ENCODE results near the gene PRKCA.
"Not testable (repeated sequence)": the region's sequence is repeated elsewhere in the genome, so short reads cannot be mapped to it uniquely, and the experiment has no call there.

The PRKCA gene

DNA sequence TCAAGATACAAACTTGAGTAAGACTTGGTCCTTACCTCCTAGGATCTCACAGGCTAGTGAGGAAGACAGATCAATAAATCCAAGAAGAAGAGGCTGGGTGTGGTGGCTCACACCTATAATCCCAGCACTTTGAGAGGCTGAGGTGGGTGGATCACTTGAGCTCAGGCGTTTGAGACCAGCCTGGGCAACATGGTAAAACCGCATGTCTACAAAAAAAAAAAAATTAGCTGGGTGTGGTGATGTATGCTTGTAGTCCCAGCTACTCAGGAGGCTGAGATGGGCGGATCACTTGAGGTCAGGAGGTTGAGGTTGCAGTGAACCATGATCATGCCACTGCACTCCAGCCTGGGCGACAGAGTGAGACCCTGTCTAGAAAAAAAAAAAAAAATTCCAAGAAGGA lies 423.0 kb downstream of the PRKCA start:
- DNase-seq (ENCODE audit: low read depth in 1 of 2, low spot score in 1 of 2) = not testable (repeated sequence)

DNA sequence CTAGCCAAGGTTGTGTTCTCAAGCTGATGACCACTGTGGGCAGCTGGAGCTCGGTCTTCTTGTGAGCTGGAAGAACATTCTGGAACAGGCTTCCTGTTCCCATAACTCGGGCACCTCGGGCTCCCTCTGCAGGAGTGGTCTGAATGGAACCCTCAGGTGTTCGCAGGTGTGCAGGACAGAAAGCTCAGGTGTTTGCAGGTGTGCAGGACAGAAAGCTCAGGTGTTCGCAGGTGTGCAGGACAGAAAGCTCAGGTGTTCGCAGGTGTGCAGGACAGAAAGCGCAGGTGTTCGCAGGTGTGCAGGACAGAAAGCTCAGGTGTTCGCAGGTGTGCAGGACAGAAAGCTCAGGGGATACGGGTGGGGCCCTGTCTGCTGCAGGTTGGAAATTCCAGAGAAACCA lies 423.5 kb downstream of the PRKCA start:
- DNase-seq (ENCODE audit: low read depth in 1 of 2, low spot score in 1 of 2) = no peak

DNA sequence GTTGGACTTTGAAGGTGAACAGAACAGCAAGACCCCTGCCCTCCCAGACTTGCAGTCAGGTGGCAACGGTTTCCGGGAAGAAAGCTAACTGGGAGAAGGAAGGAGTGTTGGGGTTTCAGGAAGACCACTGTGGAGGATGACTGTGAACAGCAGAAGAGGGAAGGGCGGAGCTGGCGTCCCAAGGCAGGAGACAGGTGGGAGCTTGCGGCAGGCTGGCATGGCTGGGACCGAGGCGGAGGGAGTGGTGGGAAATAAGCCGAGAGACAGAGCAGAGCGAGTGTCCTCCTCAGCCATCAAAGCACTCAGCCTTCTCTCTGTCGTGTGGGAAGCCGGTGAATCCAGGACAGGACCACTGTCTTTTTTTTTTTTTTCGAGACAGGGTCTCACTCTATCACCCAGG lies 424.0 kb downstream of the PRKCA start:
- DNase-seq (ENCODE audit: low read depth in 1 of 2, low spot score in 1 of 2) = no peak

DNA sequence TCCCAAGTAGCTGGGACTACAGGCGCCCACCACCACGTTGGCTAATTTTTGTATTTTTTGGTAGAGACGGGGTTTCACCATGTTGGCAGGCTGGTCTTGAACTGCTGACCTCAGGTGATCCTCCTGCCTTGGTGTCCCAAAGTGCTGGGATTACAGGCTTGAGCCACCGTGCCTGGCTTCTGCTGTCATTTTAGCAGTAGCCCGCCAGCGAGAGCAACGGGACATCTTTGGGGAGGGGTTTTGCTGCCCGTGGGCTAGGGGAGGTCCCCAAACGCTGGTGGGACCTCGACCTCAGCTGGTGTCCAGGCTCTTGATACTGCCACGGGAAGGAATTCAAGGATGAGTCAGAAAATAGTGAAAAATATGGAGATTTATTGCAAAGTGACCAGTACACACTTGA lies 424.4 kb downstream of the PRKCA start:
- DNase-seq (ENCODE audit: low read depth in 1 of 2, low spot score in 1 of 2) = no peak

DNA sequence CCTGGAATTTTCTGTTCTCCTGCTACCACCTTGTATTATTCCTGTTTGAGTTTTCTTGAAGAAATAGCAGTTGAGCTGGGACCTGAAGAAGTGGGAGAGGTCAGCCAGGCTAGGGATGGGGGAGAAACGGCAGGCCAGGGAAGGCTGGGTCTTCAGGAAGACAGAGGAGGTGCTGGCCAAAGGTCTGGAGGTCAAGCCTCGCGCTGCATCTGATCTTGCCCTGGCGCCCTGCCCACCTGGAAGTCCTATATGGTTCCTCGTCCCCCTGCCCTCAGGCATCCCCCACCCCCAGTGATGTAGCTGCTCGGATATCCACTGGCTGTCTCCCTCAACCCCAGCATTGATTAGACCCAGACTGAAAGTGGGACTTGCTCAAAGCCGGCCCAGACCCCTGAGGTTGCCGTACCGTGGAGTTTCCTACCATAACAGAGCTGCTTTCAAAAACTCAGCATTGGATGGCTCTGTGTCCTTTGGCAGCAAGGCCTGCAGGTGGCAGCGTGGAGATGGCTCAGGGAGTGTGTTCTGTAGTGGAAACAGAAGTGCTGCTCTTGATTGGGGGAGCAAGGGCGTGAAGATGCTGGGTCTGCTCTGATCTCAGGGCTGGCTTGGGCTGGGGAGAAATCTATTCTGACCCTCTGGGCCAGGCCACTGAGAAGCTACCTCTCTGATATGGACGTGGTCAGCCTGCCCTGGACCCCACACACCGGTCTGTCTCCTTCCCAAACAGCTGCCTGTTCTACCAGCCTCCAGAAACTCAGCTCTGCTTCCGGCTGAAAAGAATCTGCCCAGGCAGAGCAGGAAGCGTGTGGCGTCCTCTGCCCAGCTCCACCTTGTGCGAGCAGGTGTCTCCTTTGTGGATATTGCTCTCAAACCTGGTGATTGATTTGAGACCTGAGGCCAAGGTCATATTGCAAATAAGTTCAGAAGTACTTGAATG lies 425.5 kb downstream of the PRKCA start:
- peak in 1 of 2 donors; percentile 25 for DNase-seq (ENCODE audit: low read depth in 1 of 2, low spot score in 1 of 2)

DNA sequence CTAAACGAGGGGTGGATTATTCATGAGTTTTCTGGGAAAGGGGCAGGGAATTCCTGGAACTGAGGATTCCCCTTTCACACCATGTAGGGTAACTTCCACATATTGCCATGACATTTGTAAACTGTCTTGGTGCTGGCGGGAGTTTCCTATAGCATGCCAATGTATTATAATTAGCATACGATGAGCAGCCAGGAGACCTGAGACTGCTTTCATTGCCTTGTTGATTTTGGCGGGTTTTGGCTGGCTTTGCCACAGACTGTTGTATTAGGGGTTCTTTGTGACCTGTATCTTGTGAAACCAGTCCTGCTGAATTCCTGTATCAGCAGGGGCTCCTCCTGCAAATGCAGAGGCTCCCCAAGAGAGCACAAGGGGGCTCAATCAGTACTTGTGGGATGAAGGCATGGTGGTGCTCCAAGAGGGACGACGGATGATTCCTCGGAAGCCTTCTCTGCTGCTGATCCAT lies 428.1 kb downstream of the PRKCA start:
- DNase-seq (ENCODE audit: low read depth in 1 of 2, low spot score in 1 of 2) = no peak

DNA sequence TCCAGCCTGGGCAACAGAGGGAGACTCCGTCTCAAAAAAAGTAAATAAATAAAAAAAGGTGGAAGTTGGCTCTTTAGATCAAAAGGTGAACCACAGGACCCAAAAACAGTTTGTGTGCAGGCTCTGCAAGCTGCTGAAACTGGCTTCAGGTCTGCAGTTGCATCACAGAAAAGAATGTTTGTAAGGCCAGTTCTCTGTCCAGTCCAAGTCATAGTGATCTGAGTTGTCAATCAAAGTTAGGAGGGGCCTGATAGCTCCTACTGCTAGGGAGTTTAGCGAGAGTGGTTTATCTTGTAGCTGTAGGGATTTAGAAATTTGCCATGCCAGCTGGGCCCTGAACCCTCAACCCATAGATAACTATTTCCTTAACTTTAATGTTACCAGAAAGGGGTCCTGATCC lies 431.3 kb downstream of the PRKCA start:
- no peak for DNase-seq (ENCODE audit: low read depth in 1 of 2, low spot score in 1 of 2)

DNA sequence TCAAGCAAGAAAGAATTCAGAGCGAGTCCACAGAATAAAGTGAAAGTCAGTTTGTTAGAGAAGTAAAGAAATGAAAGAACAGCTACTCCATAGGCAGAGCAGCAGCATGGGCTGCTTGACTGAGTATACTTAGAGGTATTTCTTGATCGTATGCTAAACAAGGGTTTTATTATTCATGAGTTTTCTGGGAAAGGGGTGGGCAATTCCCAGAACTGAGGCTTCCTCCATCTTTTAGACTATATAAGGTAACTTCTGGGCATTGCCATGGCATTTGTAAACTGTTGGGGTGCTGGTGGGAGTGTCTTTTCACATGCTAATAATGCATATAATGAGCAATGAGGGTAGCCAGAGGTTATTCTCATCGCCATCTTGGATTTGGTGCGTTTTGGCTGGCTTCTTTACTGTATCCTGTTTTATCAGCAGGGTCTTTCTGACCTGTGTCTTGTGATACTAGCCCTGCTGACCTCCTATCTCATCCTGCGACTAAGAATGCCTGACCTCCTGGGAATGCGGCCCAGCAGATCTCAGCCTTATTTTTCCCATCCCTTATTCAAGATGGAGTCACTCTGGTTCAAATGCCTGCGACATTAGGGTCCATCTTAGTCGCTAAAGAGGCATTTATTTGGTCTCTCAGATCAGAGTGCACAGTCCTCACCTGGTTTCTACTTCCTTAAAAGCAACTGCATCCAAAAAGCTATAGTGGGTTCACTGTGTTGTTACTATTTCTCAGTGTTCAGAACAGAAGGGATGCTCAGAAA lies 432.0 kb downstream of the PRKCA start:
- no peak for DNase-seq (ENCODE audit: low read depth in 1 of 2, low spot score in 1 of 2)

DNA sequence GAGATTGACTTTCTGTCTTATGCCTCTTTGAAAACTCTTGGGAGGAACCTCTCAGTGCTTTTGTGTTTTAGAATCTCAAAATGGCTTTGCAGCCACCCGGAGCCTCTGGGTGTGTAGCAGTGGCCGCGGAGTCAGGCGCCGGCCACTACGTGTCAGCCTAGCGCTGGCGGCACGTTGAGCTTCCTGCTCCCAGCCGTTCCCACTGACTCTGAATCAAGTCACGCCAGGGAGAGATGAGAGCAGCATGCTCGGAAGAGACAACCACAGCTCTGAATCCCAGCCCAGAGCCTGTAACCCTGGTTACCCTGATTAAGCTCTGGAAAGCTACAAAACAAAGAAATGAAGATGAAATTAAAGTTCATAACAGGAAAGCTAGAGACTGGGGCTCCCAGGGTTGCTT lies 435.1 kb downstream of the PRKCA start:
- DNase-seq (ENCODE audit: low read depth in 1 of 2, low spot score in 1 of 2) = no peak

DNA sequence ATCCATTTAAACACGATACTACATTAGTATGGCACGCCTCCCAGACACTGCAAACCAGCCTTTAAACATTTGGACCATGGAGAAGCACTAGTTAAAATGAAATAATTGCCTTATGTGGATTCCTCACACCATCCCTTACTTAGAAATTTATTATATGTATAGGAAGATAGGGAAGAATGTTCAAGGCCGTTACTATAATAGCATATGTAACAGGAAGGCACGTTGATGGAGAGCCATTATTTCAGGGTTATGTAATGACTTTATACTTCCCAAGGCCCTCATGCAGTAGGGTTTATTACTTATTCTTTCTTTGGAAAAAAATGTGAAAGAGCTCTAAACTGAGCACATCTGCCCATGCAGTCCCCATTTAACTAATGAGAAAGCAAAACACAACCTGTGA lies 435.9 kb downstream of the PRKCA start:
- DNase-seq (ENCODE audit: low read depth in 1 of 2, low spot score in 1 of 2) = no peak

DNA sequence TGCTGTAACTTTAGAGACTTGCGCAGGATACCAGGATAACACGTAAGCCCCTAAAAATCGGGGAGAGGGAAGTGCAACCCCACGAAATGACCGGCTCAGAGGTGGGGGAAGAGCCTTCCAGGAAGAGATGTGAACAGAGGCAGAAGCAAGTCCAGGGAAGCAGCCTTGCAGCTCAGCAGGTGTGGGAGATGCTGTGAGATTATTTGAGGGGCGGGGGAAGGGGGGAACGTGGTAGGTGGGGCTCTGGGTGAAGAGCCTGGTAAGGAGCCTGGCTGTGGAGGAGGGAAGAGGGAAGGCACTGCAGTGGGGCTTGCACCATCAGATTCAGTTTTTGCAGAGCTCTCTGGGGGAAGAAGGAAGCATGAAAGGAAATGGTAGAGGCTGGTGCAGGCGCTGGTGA lies 437.1 kb downstream of the PRKCA start:
- DNase-seq (ENCODE audit: low read depth in 1 of 2, low spot score in 1 of 2) = no peak

DNA sequence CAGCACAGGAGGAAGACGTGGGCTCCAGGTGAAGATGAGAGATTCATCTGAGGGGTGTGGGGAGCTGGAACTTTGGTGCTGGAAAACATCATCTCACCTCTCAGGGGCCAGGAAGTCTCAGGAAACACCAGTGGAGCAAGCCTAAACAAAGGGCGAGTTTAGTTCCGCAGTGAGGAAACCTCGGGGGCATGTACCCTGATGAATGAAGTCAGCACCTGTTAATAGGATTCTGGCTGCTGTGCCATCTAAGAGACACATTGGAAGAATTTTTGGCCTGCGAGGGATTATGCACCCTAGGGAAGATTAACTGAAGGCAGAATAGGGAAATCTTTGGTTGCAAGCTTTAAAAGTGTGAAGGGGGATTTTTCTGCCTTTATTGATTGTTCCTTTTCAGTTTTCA lies 437.8 kb downstream of the PRKCA start:
- DNase-seq (ENCODE audit: low read depth in 1 of 2, low spot score in 1 of 2) = no peak

DNA sequence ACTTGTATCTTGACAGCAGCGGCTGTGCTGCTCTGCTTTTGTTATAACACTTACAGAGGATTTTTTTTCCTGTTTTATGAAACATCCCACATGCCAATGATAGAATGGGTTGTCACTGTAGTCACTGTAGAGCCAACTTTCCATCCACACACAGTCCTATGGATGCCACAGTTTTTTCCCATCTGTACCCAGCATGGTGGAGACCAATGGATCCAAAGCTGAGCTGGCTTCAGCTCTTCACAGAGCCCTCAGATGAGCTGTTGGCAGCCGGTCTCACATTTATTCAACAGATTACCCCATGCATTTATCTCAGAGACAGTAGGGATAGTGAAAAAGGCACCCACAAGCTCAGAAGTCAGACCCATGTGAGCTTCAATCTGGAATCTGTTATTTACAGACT lies 441.1 kb downstream of the PRKCA start:
- no peak for DNase-seq (ENCODE audit: low read depth in 1 of 2, low spot score in 1 of 2)

DNA sequence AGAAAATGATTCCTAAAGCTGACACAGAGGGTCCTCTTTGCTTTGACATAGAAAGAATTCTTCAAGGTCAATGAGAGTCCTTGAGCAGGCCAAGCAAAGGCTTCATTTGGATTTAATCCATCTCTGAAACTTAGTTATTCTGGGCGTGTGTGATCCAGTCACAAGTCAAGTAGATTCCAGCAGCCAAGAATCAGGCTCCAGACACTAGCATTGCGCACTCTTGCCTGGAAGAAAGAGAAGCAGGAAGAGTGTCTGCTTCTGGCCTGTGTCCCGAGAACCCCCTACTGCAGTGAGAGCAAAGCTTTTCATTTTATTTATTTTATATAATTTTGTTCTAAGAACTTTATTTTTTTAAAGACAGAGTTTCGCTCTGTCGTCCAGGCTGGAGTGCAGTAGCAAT lies 444.3 kb downstream of the PRKCA start:
- no peak for DNase-seq (ENCODE audit: low read depth in 1 of 2, low spot score in 1 of 2)

DNA sequence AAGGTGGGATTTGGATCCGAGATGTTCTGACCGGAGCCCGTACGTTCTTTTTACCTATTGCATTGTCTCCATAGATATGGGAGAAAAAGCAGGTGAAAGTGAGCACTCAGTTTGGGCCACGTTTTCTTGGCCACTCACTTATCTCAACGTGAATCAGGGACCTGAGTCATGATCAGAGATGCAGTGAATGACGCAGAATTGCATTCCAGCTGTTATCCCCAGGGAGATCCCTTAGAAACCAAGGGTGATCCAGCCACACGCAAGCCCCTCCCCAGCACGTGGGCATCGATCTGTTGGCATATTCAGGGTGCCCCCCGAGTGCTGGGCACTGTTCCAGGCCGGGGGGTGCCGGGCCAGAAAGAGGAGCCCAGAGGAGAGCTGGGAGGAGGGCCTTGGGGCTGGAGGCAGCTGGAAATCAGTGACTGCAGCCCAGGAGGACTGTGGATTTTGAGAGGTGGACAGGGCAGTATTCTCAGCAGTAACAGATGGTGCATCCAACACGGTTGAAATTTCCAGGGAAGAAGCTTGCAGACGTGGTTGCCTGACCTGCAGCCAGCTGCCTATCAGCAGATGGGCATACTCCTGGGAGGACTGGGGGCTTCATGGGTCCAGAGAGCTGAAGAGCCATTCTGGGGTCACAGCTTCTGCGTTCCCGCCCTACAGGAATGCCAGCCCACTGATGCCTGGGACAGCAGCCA lies 445.3 kb downstream of the PRKCA start:
- DNase-seq (ENCODE audit: low read depth in 1 of 2, low spot score in 1 of 2) = no peak

DNA sequence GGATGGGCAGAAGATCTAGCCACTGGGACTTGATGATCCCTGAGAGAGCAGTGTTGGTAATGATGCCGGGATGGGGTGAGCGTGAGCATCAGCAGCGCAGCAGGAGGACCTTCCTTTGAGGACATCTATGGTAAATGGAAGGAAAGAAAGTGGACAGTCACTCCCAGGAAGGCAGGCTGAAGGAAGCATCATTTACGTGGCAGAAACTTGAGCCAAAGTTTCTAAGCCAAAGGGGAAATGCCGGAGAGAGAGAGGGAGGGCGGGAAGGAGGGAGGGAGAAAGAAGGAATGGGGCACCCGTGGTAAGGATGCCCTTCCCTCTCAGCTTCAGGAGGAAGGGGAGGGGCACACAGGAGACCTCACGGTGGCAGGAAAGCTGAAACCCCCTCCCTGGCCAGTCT lies 446.2 kb downstream of the PRKCA start:
- DNase-seq (ENCODE audit: low read depth in 1 of 2, low spot score in 1 of 2) = no peak

DNA sequence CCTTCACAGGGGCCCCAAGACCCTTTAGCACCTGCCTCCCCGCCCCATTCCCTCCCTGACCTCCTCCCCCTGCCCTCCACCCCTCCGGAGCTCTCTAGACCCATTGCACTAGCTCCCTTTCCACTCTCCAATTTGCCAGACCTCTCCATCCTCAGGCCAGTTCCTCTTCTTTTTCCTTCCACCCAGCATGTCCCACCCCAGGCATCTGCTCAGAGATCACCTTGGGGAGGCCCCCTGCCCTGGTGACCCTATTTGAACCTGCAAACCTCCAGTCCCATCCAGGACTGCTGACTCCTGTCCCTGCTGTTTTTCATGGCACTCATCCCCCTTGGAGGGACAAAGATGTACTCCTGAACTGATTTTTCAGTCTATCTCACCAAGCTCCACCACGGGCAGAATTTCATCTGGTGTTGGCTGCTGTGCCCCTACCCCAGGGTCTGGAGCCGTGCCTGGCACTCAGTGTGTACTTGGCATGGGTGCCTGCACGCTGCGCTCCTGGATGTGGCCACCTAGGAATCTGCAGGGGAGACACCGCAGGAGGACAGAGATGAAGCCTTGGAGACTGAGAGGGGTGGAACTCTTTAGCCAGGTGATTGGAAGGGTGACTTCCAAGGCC lies 446.9 kb downstream of the PRKCA start:
- no peak for DNase-seq (ENCODE audit: low read depth in 1 of 2, low spot score in 1 of 2)

DNA sequence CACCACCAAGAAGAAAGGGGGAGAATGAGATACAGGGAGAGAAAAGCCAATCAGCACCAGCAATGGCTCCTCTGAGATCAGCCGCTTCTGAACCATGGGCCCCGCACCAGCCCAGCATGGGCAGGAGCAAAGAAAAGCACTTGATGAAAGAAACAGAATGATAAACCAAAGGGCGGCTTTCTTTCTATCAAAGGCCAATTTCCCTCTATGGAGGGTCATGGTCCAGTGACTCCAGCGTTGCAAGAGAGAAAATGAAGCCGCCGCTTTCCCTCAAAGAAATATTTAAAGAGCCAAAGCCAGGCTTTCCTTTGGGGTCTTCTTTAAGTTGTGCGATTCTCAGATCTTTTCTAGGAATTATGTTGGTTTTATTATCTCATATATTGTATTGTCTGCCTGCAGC lies 447.7 kb downstream of the PRKCA start:
- DNase-seq (ENCODE audit: low read depth in 1 of 2, low spot score in 1 of 2) = no peak

DNA sequence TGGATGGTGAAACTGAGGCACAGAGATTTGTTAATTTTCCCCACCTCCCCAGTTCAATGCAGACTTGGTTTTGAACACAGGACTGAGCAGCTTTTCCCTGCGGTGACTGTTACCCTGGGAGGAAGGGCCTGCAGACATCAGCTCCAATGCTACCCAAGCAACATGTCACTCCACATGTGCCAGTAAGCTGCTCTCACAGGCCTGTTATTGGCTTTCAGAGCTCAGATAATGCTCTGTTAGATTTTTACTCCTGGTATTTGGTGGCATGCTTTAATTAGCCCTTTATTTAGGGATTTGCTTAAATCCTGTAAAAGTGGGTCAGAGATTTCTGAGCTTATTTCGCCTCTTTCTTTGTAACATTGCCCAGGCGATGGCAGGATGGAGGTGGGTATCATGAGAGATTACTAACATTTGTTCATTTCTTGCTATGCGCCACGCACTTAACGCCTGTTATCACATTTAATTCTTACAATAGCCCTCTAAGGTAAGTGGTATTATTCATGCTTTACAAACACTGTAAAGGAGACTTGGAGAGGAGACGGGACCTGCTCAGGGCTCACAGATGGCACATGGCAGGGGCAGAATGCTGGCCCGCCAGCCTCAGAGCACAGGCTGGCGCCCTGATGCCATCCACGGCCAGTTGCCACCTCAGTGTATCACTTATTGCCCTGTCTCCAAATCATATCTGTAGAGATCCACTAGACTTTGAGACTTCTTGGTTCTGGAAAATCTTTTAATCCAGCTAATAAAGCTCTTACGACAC lies 448.5 kb downstream of the PRKCA start:
- DNase-seq (ENCODE audit: low read depth in 1 of 2, low spot score in 1 of 2) = no peak

DNA sequence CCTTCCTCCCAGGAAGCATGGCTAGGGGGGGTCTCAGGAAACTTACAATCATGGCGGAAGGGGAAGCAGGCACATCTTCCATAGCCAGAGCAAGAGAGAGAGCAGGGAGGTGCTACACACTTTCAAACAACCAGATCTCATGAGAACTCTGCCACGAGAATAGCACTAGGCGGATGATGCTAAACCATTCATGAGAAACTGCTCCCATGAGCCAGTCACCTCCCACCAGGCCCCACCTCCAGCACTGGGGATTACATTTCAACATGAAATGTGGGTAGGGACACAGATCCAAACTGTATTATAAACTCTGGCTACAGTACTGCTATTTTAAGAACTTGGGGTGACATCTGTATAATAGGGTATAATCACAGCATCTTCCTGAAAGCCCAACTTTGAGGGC lies 449.4 kb downstream of the PRKCA start:
- no peak for DNase-seq (ENCODE audit: low read depth in 1 of 2, low spot score in 1 of 2)

DNA sequence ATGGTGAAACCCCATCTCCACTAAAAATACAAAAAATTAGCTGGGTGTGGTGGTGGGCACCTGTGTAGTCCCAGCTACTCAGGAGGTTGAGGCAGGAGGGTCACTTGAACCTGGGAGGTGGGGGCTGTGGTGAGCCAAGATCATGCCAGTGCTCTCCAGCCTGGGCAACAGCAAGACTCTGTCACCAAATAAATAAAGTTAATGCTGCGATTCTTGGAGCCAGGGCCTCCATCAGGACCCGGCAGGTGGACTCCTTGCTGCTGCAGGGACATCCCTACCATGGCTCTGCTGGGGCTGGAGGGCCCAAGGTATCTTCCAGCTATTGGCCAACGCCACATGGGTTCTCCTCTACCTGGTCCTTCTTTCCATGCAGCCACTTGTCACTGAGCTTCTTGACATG lies 450.0 kb downstream of the PRKCA start:
- no peak for DNase-seq (ENCODE audit: low read depth in 1 of 2, low spot score in 1 of 2)

All from stimulated activated CD4-positive, alpha-beta T cell treated with anti-CD3 and anti-CD28 coated beads, Interleukin-15, amount 100 ng/mL, for 1 hour (primary cell).